Hepatocyte (in vitro differentiated cells): ENCODE results near the gene EGLN2.

Experiments
- CTCF ChIP-seq: fragments of 200-600 bp; sonication (generic); IDR thresholded peaks from 2 replicates; pipeline ENCODE4 v1.5.1; 2016; ENCODE audit warnings: antibody characterized with exemption, mild to moderate bottlenecking; ENCODE audit not compliant: poor library complexity
- EZH2 ChIP-seq: fragments of 200-600 bp; sonication (generic); IDR thresholded peaks from 2 replicates; pipeline ENCODE4 v1.6.1; 2016; ENCODE audit warnings: antibody characterized with exemption, mild to moderate bottlenecking, borderline replicate concordance
- EZH2phosphoT487 ChIP-seq: fragments of 200-600 bp; sonication (generic); IDR thresholded peaks from one replicate; pipeline ENCODE4 v1.6.1; 2018; ENCODE audit warnings: antibody characterized with exemption, mild to moderate bottlenecking, low read depth, moderate library complexity; ENCODE audit not compliant: unreplicated experiment, severe bottlenecking

DNA sequence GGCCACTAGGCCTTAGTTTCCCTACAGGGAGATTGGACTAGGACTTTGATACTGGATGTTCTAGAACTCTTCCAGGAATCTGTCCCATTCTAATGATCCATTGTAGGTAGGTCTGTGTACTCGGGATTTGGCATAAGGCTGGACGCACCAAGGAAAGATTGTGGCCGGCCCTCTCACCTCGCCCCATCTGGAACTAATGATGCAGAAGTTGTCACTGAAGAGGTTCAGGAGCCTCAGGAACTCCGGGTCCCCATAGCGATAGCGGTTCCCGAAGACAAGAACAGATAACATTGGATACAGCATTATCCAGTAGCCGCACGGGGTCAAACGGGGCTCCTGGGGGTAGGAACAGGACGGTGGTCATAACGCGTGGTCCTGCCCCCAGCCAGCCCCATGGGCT is 11.2 kb downstream of the EGLN2 start:
- no peak for TF ChIP-seq CTCF
- no peak for TF ChIP-seq EZH2
- TF ChIP-seq EZH2phosphoT487, result no peak
